Cardiac muscle cell (in vitro differentiated cells and primary cell): Measurements from ENCODE around the gene NUDT14. TPM values are rescaled to one million over a fixed set of nuclear protein-coding genes. Genes with fewer than 3 reads are reported as not detected.
A peak's percentile ranks its signal among the peaks of the same experiment; 100 is the strongest.

Source experiments
- DNase-seq, 2 donors: peaks; one replicate each; pipeline versions ENCODE4 v3.0.0 to v3.0.0-alpha.2; 2010 to 2017; ENCODE audit warnings: low read depth in 1 of 2, low spot score in 1 of 2
- H3K27ac ChIP-seq: fragments of 200-600 bp; sonication (generic); 2 replicates; pipeline ENCODE4 v1.5.1; 2016
- H3K27me3 ChIP-seq: fragments of 200-600 bp; sonication (generic); 2 replicates; pipeline ENCODE4 v1.6.0; 2016; ENCODE audit warnings: control low read depth
- H3K36me3 ChIP-seq: fragments of 200-600 bp; sonication (generic); 2 replicates; pipeline ENCODE4 v1.5.1; 2016; ENCODE audit warnings: control low read depth
- H3K4me1 ChIP-seq: fragments of 200-600 bp; sonication (generic); 2 replicates; pipeline ENCODE4 v1.8.1; 2017; ENCODE audit warnings: low read depth, mild to moderate bottlenecking, mixed run types
- H3K4me3 ChIP-seq: fragments of 200-600 bp; sonication (generic); 2 replicates; pipeline ENCODE4 v1.5.1; 2016; ENCODE audit warnings: mild to moderate bottlenecking
- H3K9me3 ChIP-seq: fragments of 200-600 bp; sonication (generic); 2 replicates; pipeline ENCODE4 v1.5.1; 2017; ENCODE audit warnings: low read depth, mild to moderate bottlenecking, control low read depth
- CTCF ChIP-seq: IDR thresholded peaks from 2 replicates; pipeline ENCODE4 v1.5.1; 2012; ENCODE audit warnings: low read depth, mild to moderate bottlenecking, low read length
- polyA plus RNA-seq: library from polyadenylated mRNA; unstranded; fragments of >200 nt; fragmentation: Nextera tagmentation; extraction: Ambion mirVana; gene quantifications from 2 replicates; pipeline ENCODE4 v1.2.1, GENCODE V29; 2016
- total RNA-seq: library from RNA; depleted of rRNA; stranded (reverse); fragments of >200 nt; gene quantifications from 2 replicates; pipeline ENCODE4 v1.2.3, GENCODE V29; 2016

Gene NUDT14
- total RNA-seq: 33.2 and 41.3 TPM in 2 replicates
- 64.3 and 74.4 TPM in 2 replicates for polyA plus RNA-seq

DNA sequence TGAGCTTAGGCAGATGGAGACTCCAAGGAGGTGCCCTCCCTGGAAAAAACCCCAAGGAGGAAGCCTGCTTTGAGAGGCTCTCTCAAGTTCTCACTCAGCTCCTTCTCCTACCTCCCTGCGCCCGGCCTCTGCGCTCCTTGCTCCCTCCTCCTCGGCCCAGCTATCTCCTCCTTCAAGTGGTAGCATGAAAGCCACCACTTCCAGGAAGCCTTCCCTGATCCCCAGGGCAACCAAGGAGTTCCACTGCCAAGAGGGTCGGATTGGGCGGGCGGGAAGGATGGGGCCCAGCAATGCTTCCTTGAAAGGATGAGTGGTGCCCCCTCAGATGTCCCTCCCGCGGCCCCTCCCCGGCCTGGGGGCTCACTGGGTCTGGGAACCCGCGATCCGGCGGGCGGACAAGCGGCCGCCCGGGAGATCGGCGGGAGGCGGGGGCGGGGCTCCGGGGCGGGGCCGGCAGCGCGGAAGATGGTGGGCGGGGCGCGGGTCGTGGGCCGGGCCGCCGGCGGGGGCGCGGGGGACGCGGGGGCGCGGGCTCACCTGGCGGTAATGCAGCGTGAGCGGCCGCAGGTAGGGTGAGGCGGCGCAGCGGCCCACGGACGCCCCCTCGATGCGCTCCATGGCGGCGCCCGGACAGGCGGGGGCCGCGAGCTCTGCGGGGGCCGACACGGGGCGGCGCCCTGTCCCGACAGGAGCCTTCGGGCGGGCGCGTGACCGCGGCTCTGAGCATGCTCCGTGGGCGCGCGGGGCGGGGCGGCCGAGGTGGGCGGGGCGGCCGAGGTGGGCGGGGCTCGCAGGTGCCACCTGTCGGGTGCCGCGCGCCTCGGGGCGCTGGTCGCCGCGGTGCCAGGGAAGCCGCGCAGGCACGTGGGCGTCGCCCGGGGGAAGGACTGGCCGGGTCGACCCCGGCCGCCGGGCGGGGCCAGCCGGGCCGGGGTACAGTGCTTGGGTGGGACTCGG lies at the start of gene NUDT14:
NUDT14 (minus strand) TSS at position 721 of the 957 bp plus-strand sequence; CDS start at position 618, 103 bp downstream.
- Histone ChIP-seq H3K4me3 (peak within 1 kb of the TSS; percentile 65), H3K27ac (no peak within 1 kb of the TSS), H3K36me3 (no peaks in the 10 kb centered on the region), H3K27me3 (peaks cover 46% of the 10 kb centered on the region), H3K4me1 (no peaks in the 10 kb centered on the region), H3K9me3 (no peaks in the 10 kb centered on the region)
- peak; percentile 53 to 86 for DNase-seq
- TF ChIP-seq CTCF: no peak

DNA sequence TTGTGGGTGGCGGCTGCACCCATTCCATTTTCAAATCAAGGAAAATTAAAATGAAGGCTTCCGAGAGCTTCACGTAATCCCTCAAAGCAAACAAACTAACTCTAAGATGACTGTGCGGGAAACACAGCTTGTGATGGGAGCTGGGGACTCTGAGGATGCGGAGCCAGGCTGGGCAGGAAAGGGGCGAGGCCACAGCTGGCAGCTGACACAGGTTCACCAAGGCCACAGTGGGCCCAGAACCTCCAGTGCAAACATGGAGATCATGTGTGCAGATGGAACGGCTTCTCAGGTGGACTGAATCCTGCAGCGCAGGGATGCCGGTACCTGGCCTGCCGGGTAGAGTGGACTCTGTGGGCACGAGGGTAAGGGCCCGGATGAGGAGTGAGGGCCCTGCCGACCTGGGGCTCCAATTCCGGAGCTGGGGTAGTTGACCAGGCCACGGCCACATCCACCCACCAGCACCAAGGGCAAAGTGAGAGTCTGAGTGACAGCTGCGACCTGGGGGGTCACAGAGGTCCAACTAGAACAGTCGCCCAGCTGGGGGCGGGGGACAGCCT lies 48.1 kb upstream of the NUDT14 start:
- H3K36me3 ChIP-seq: peaks cover 5% of the 10 kb centered on the region
- H3K9me3 ChIP-seq: no peaks in the 10 kb centered on the region
- H3K27me3 ChIP-seq: no peaks in the 10 kb centered on the region
- no peak overlapping the region for H3K4me3 ChIP-seq
- H3K27ac ChIP-seq: no peak overlapping the region
- DNase-seq: no peak
- TF ChIP-seq CTCF: no peak
- H3K4me1 ChIP-seq: no peaks in the 10 kb centered on the region

DNA sequence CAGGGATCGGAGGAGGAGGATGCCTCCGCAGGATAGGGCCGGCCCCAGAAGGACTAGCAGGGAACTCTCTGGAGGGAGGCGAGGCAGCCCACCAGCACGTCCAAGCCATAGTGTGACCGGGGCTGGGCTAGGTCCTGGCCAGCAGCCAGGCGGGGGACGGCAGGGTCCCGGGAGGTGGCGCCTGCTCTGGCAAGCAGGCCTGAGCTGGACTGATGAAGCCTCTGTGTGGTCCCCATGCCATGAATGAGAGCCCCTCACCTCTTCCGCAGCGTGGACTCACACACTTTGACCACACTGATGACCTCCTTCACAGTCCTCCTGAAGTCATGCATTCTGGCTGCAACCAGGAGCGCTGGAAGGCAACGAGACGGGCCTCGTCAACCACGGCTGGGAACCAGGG lies 47.5 kb upstream of the NUDT14 start:
- no peak for DNase-seq
- H3K9me3 ChIP-seq: no peaks in the 10 kb centered on the region
- H3K36me3 ChIP-seq: peaks cover 5% of the 10 kb centered on the region
- H3K4me1 ChIP-seq: no peaks in the 10 kb centered on the region
- TF ChIP-seq CTCF: no peak
- no peak overlapping the region for H3K27ac ChIP-seq
- no peak overlapping the region for H3K4me3 ChIP-seq
- H3K27me3 ChIP-seq: no peaks in the 10 kb centered on the region

DNA sequence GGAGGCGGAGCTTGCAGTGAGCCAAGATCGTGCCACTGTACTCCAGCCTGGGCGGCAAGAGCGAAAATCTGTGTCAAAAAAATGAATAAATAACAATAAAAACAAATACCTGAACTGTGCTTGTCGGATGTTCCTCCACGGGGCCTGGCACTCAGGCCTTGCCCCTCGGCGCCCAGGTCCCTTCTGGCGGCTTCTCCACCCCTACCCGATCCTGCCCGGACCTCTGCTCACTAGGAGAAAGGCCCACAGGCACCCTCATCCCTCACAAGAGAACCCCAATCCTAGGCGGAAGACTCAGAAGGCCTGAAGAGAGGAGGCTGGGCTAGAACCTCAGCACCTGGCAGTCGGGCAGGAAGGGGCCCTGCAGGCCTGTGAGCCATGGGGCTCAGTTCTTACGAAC lies 46.2 kb upstream of the NUDT14 start:
- TF ChIP-seq CTCF: no peak
- Histone ChIP-seq H3K36me3 (peaks cover 5% of the 10 kb centered on the region), H3K4me1 (no peaks in the 10 kb centered on the region), H3K9me3 (no peaks in the 10 kb centered on the region), H3K4me3 (no peak overlapping the region), H3K27me3 (no peaks in the 10 kb centered on the region), H3K27ac (no peak overlapping the region)
- DNase-seq: no peak

DNA sequence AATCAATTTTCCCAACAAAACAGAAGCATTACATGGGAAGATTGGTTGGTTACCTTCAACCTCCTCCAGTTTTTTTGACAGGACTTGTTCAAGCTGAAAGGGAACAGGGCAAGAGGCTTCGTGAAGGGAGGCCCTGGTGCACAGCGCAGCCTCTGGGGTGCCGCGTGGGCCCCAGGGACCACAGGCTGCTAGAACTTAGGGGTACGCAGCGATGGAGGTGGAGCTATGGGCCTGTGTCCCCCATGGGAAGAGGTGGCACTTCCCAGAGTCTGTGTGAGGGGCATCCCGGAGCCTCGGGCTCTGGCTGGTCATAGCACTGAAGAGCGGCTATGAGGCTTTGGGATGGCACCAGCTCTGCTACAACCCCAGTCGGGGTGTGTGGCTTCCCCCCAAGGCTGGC lies 45.1 kb upstream of the NUDT14 start:
- Histone ChIP-seq H3K27ac (no peak overlapping the region), H3K4me1 (no peaks in the 10 kb centered on the region), H3K9me3 (no peaks in the 10 kb centered on the region), H3K36me3 (peaks cover 12% of the 10 kb centered on the region), H3K4me3 (no peak overlapping the region), H3K27me3 (no peaks in the 10 kb centered on the region)
- TF ChIP-seq CTCF: no peak
- DNase-seq: no peak
